Measurements from ENCODE around the gene UBTD2. TPM values are rescaled to one million over a fixed set of nuclear protein-coding genes. Genes with fewer than 3 reads are reported as not detected.
A peak's percentile ranks its signal among the peaks of the same experiment; 100 is the strongest.

Gene UBTD2
- total and polyA plus RNA-seq, 2 donors (not counting 1 experiment from before 2014, with no cell fraction given), result 1.4 to 9.2 TPM

DNA sequence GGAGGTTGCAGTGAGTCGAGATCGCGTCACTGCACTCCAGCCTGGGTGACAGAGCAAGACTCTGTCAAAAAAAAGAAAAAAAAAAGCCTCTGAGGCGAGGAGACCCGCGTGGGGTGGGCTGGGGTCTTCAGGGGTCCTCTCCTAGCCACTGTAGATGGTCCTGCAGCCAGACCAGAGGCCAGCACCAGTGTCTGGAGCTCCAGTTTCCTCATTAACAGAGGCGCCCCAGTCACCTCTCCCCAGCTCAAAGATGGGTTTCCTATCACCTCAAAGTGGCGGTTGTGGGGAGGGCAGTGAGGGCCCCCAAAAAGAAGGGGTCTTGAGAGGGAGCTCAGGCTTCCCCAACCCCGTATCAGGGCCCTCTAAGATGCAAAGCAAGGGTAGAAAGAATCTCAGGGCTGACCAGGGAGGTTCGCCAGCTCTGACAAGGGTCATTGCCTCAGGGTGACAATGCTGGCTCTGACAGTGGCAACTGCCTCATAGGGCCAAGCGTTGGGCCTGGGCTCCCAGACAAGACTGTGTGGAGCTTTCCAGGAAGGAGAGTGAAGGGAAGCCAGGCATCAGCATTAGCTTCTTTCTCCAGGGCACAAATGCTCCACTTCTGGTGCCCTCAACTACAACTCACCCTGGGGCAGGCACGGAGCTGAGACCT, 110.5 kb downstream of the UBTD2 start:
- Histone ChIP-seq H3K79me2 (ENCODE audit: control insufficient read depth, insufficient read depth, low read length) (peaks cover 100% of the 10 kb centered on the region), H3K27me3 (replicated peaks in 1 of 4; ENCODE audit: control extremely low read depth in 1 of 4, control insufficient read depth in 3 of 4, insufficient read depth in 4 of 4, low read length in 3 of 4) (no peaks in the 10 kb centered on the region), H2AFZ (ENCODE audit: insufficient read depth, low read depth, low read length, poor library complexity, severe bottlenecking) (no peak overlapping the region), H3K9ac (ENCODE audit: low read length) (peak overlapping the region; percentile 72), H3K27ac (ENCODE audit: low read length in 2 of 2) (peak overlapping the region; percentile 68 to 98), H3K36me3 (replicated peaks in 1 of 2; ENCODE audit: control extremely low read depth in 1 of 2, control insufficient read depth in 1 of 2, extremely low read depth in 1 of 2, insufficient read depth in 2 of 2, low read length in 1 of 2) (peaks cover 0 to 47% of the 10 kb centered on the region in 2 experiments), H4K20me1 (ENCODE audit: control insufficient read depth, insufficient read depth, low read length, poor library complexity, severe bottlenecking) (peaks cover 60% of the 10 kb centered on the region), H3K4me3 (ENCODE audit: control extremely low read depth in 1 of 5, extremely low read depth in 1 of 5, insufficient read depth in 1 of 5, low read depth in 2 of 5, low read length in 4 of 5) (no peak overlapping the region), H3K9me3 (ENCODE audit: control extremely low read depth in 1 of 3, control insufficient read depth in 2 of 3, insufficient read depth in 1 of 3, low read length in 2 of 3) (no peaks in the 10 kb centered on the region), H3K4me1 (ENCODE audit: control insufficient read depth in 2 of 2, insufficient read depth in 2 of 2, low read length in 2 of 2) (peaks cover 68 to 83% of the 10 kb centered on the region in 2 donors), H3K4me2 (replicated peaks; ENCODE audit: low read depth, low read length, poor library complexity, severe bottlenecking) (peak overlapping the region; percentile 79)
- ATAC-seq (ENCODE audit: low read depth) (no peak), DNase-seq (no peak)
- H3K9me3 Mint-ChIP-seq (ENCODE audit: insufficient read depth), result no peaks in the 10 kb centered on the region
- TF ChIP-seq, protein P1, sequence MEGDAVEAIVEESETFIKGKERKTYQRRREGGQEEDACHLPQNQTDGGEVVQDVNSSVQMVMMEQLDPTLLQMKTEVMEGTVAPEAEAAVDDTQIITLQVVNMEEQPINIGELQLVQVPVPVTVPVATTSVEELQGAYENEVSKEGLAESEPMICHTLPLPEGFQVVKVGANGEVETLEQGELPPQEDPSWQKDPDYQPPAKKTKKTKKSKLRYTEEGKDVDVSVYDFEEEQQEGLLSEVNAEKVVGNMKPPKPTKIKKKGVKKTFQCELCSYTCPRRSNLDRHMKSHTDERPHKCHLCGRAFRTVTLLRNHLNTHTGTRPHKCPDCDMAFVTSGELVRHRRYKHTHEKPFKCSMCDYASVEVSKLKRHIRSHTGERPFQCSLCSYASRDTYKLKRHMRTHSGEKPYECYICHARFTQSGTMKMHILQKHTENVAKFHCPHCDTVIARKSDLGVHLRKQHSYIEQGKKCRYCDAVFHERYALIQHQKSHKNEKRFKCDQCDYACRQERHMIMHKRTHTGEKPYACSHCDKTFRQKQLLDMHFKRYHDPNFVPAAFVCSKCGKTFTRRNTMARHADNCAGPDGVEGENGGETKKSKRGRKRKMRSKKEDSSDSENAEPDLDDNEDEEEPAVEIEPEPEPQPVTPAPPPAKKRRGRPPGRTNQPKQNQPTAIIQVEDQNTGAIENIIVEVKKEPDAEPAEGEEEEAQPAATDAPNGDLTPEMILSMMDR (IDR thresholded peaks at IDR 0.05), result no peak
- no peak for TF ChIP-seq EZH2 (IDR thresholded peaks at IDR 0.05; ENCODE audit: borderline replicate concordance, insufficient read depth, low read depth, low read length, poor library complexity, severe bottlenecking)
- CTCF ChIA-PET, result interaction anchor here (1.3 to 10.6 kb wide), 7 partner anchors 9 to 261 kb away, joined by 4 to 155 read pairs (median 16); partner anchors contain the start of gene STK10
- H3K4me3 Mint-ChIP-seq, result peak overlapping the region; percentile 77
- intact Hi-C loops (cut with micrococcal nuclease), result no loop called here
- peak overlapping the region; percentile 89 for H3K27ac Mint-ChIP-seq
- 68% methylated on average over 9 of the region's 12 CpGs for WGBS (ENCODE audit: insufficient coverage)
- H3K4me1 Mint-ChIP-seq, result peaks cover 88% of the 10 kb centered on the region
- POLR2A ChIA-PET, result interaction anchor here (0.6 to 7.9 kb wide), 5 partner anchors 13 to 114 kb away, joined by 3 to 95 read pairs (median 3); partner anchors contain the start of gene STK10
- no peaks in the 10 kb centered on the region for H3K27me3 Mint-ChIP-seq

GRCh38 chr5:172171118-172171517, 112.4 kb downstream of the UBTD2 start:
- CTCF ChIA-PET, result interaction anchor here (1.0 to 10.6 kb wide), 2 partner anchors 9 to 16 kb away, joined by 3 to 155 read pairs; partner anchors contain the start of gene STK10
- H3K4me1 ChIP-seq (ENCODE audit: control insufficient read depth in 2 of 2, insufficient read depth in 2 of 2, low read length in 2 of 2), result peaks cover 55 to 72% of the 10 kb centered on the region in 2 donors
- H3K27ac ChIP-seq (ENCODE audit: low read length in 2 of 2), result peak overlapping the region in 1 of 2 donors; percentile 62
- H3K9ac ChIP-seq (ENCODE audit: low read length), result no peak overlapping the region
- Mint-ChIP-seq H3K27me3 (no peaks in the 10 kb centered on the region), H3K4me3 (no peak overlapping the region), H3K27ac (no peak overlapping the region), H3K9me3 (ENCODE audit: insufficient read depth) (no peaks in the 10 kb centered on the region), H3K4me1 (peaks cover 83% of the 10 kb centered on the region)
- H3K36me3 ChIP-seq (replicated peaks in 1 of 2; ENCODE audit: control extremely low read depth in 1 of 2, control insufficient read depth in 1 of 2, extremely low read depth in 1 of 2, insufficient read depth in 2 of 2, low read length in 1 of 2), result peaks cover 0 to 50% of the 10 kb centered on the region in 2 experiments
- DNase-seq, result no peak
- no peak overlapping the region for H3K4me3 ChIP-seq (ENCODE audit: control extremely low read depth in 1 of 5, extremely low read depth in 1 of 5, insufficient read depth in 1 of 5, low read depth in 2 of 5, low read length in 4 of 5)
- H3K4me2 ChIP-seq (replicated peaks; ENCODE audit: low read depth, low read length, poor library complexity, severe bottlenecking), result no peak overlapping the region
- POLR2A ChIA-PET, result interaction anchor here (0.7 kb wide), 1 partner anchor 223 kb away, joined by 5 read pairs; no protein-coding TSS in a partner anchor
- TF ChIP-seq, protein P1 (IDR thresholded peaks at IDR 0.05), result no peak
- TF ChIP-seq EZH2 (IDR thresholded peaks at IDR 0.05; ENCODE audit: borderline replicate concordance, insufficient read depth, low read depth, low read length, poor library complexity, severe bottlenecking), result no peak
- WGBS (ENCODE audit: insufficient coverage), result 63% methylated on average over 3 of the region's 8 CpGs
- ATAC-seq (ENCODE audit: low read depth), result no peak
- intact Hi-C loops (cut with micrococcal nuclease), result no loop called here
- H2AFZ ChIP-seq (ENCODE audit: insufficient read depth, low read depth, low read length, poor library complexity, severe bottlenecking), result no peak overlapping the region
- H3K27me3 ChIP-seq (replicated peaks in 1 of 4; ENCODE audit: control extremely low read depth in 1 of 4, control insufficient read depth in 3 of 4, insufficient read depth in 4 of 4, low read length in 3 of 4), result no peaks in the 10 kb centered on the region
- H3K79me2 ChIP-seq (ENCODE audit: control insufficient read depth, insufficient read depth, low read length), result peaks cover 100% of the 10 kb centered on the region
- H3K9me3 ChIP-seq (ENCODE audit: control extremely low read depth in 1 of 3, control insufficient read depth in 2 of 3, insufficient read depth in 1 of 3, low read length in 2 of 3), result no peaks in the 10 kb centered on the region
- H4K20me1 ChIP-seq (ENCODE audit: control insufficient read depth, insufficient read depth, low read length, poor library complexity, severe bottlenecking), result peaks cover 77% of the 10 kb centered on the region

All from B cell (primary cell).